SK-N-SH (cell line): ENCODE measurements around the gene TRNAU1AP. TPM values are rescaled to one million over a fixed set of nuclear protein-coding genes. Genes with fewer than 3 reads are reported as not detected.

ENCODE experiments used
- CTCF ChIA-PET: fragments of 300-600, 350-600 bp; formaldehyde crosslinking; extraction: SDS; loops from one replicate; lab custom pipeline; 2021; lab: Yijun Ruan, JAX
- POLR2A ChIA-PET: fragments of 350-600 bp; sonication (Branson Sonifier 250); formaldehyde crosslinking; extraction: SDS; loops from one replicate; lab custom pipeline; 2020; ENCODE audit warnings: antibody characterized with exemption, inconsistent platforms; lab: Yijun Ruan, JAX
- DNase-seq: peaks from one replicate; pipeline ENCODE4 v3.0.0; 2012
- H2AFZ ChIP-seq: fragments of 200-600 bp; sonication (generic); 2 replicates; pipeline ENCODE4 v1.8.1; 2016; ENCODE audit warnings: antibody characterized with exemption, mild to moderate bottlenecking, low read depth
- H3F3A ChIP-seq: fragments of 200-600 bp; sonication (generic); replicated peaks from 2 replicates; pipeline ENCODE3; 2016; ENCODE audit warnings: antibody characterized with exemption, mild to moderate bottlenecking; ENCODE audit not compliant: insufficient read depth
- H3K27ac ChIP-seq, 2 experiments: fragments of 200-500 bp in 1 of 2; fragments of 200-600 bp in 1 of 2; sonication (Bioruptor generic) in 1 of 2; sonication (generic), shearing (Covaris generic) in 1 of 2; 2 replicates each; pipeline versions ENCODE4 v1.5.1 to v1.6.1; 2014 to 2016; ENCODE audit warnings: low read depth in 2 of 2, inconsistent platforms in 1 of 2, low read length in 1 of 2, mild to moderate bottlenecking in 1 of 2, mixed read lengths in 1 of 2
- H3K27me3 ChIP-seq: fragments of 200-600 bp; sonication (generic), shearing (Covaris generic); 2 replicates; pipeline ENCODE4 v1.6.1; 2016; ENCODE audit warnings: mixed run types; ENCODE audit not compliant: insufficient read depth
- H3K36me3 ChIP-seq, 2 experiments: fragments of 200-500 bp in 1 of 2; fragments of 200-600 bp in 1 of 2; sonication (Bioruptor generic) in 1 of 2; sonication (generic) in 1 of 2; replicated peaks in 1 of 2; 2 replicates each; pipeline versions ENCODE3 to v1.5.1; 2014 to 2016; ENCODE audit warnings: low read length in 1 of 2, mild to moderate bottlenecking in 1 of 2; ENCODE audit not compliant: insufficient read depth in 2 of 2, control insufficient read depth in 1 of 2
- H3K4me1 ChIP-seq, 2 experiments: fragments of 200-500 bp in 1 of 2; fragments of 200-600 bp in 1 of 2; sonication (Bioruptor generic) in 1 of 2; sonication (generic), shearing (Covaris generic) in 1 of 2; 2 replicates each; pipeline versions ENCODE4 v1.5.1 to v1.6.1; 2014 to 2016; ENCODE audit warnings: low read depth in 1 of 2, low read length in 1 of 2, mixed run types in 1 of 2; ENCODE audit not compliant: insufficient read depth in 2 of 2, control insufficient read depth in 1 of 2
- H3K4me2 ChIP-seq: fragments of 200-600 bp; sonication (generic), shearing (Covaris generic); 2 replicates; pipeline ENCODE4 v1.6.1; 2017; ENCODE audit warnings: mixed run types
- H3K4me3 ChIP-seq, 2 experiments: fragments of 200-500 bp in 1 of 2; fragments of 200-600 bp in 1 of 2; sonication (Bioruptor generic) in 1 of 2; sonication (generic), shearing (Covaris generic) in 1 of 2; 2 replicates each; pipeline versions ENCODE4 v1.5.1 to v1.8.1; 2014 to 2016; ENCODE audit warnings: low read depth in 2 of 2, inconsistent platforms in 1 of 2, low read length in 1 of 2, mild to moderate bottlenecking in 1 of 2, mixed read lengths in 1 of 2, moderate library complexity in 1 of 2
- H3K79me2 ChIP-seq: fragments of 200-600 bp; sonication (generic); 2 replicates; pipeline ENCODE4 v1.8.1; 2017; ENCODE audit warnings: mild to moderate bottlenecking; ENCODE audit not compliant: insufficient read depth
- H3K9ac ChIP-seq: fragments of 200-600 bp; sonication (generic); 2 replicates; pipeline ENCODE4 v1.6.1; 2017; ENCODE audit warnings: mixed run types
- H3K9me2 ChIP-seq: fragments of 200-600 bp; sonication (generic); 2 replicates; pipeline ENCODE4 v1.6.1; 2017; ENCODE audit warnings: mixed run types
- H3K9me3 ChIP-seq: fragments of 200-600 bp; sonication (generic); 2 replicates; pipeline ENCODE4 v1.6.1; 2017; ENCODE audit warnings: mixed run types, mild to moderate bottlenecking, moderate library complexity
- H4K20me1 ChIP-seq: fragments of 200-600 bp; sonication (generic); 2 replicates; pipeline ENCODE4 v1.6.1; 2017; ENCODE audit warnings: mild to moderate bottlenecking, mixed run types; ENCODE audit not compliant: insufficient read depth
- CTCF ChIP-seq: fragments of 200-600 bp; sonication (generic); IDR thresholded peaks from 2 replicates; pipeline ENCODE4 v1.6.1; 2017; ENCODE audit warnings: antibody characterized with exemption, mild to moderate bottlenecking, moderate library complexity
- FOSL2 ChIP-seq: IDR thresholded peaks from 2 replicates; pipeline ENCODE4 v1.4.0; 2012; ENCODE audit warnings: low read depth, mild to moderate bottlenecking, moderate library complexity, borderline replicate concordance
- FOXJ3 ChIP-seq: sonication (generic); formaldehyde crosslinking; IDR thresholded peaks from 2 replicates; pipeline ENCODE4 v1.5.1; 2020; ENCODE audit warnings: mild to moderate bottlenecking, missing genetic modification reagents
- POLR2AphosphoS5 ChIP-seq: IDR thresholded peaks from 2 replicates; pipeline ENCODE4 v1.6.1; 2012; ENCODE audit warnings: low read depth, low read length
- RAD21 ChIP-seq: IDR thresholded peaks from 2 replicates; pipeline ENCODE4 v1.6.1; 2012; ENCODE audit warnings: mild to moderate bottlenecking, low read length
- REST ChIP-seq: IDR thresholded peaks from 2 replicates; pipeline ENCODE4 v1.6.1; 2012; ENCODE audit warnings: mild to moderate bottlenecking, low read depth, low read length, moderate library complexity
- TEAD4 ChIP-seq: IDR thresholded peaks from 2 replicates; pipeline ENCODE4 v1.4.0; 2012; ENCODE audit warnings: mild to moderate bottlenecking, borderline replicate concordance; ENCODE audit not compliant: insufficient read depth
- USF2 ChIP-seq: fragments of 150-350 bp; IDR thresholded peaks from 2 replicates; pipeline ENCODE4 v1.6.1; 2017; ENCODE audit warnings: antibody characterized with exemption, low read length, low read depth, borderline replicate concordance
- YY1 ChIP-seq: IDR thresholded peaks from 2 replicates; pipeline ENCODE4 v1.4.0; 2012; ENCODE audit warnings: low read depth, mild to moderate bottlenecking
- WGBS: methylation state at CpG from one replicate; pipeline ENCODE4 v1.1.6; 2017; ENCODE audit warnings: low lambda C conversion rate; 5-methylcytosine and 5-hydroxymethylcytosine counted together
- polyA plus RNA-seq, 3 experiments: library from polyadenylated mRNA; depleted of rRNA; stranded (reverse); fragments of >200 nt; gene quantifications; 2 replicates each; pipeline ENCODE4 v1.2.3, GENCODE V29; 2012
- TF ChIP-seq, protein P1 (sequence below): IDR thresholded peaks from 2 replicates; pipeline ENCODE4 v1.4.0; 2012; ENCODE audit warnings: low read depth, borderline replicate concordance

The TRNAU1AP gene
- polyA plus RNA-seq, 1 of the 3 experiments (the other 2 are of a cell fraction): 25.8 TPM

GRCh38 chr1:28580722-28581530 lies 28.0 kb downstream of the TRNAU1AP start:
- Histone ChIP-seq H3K36me3 (peaks cover 27 to 45% of the 10 kb centered on the region in 2 experiments), H3K4me3 (peak overlapping the region; percentile 77 to 100), H3K9me2 (no peaks in the 10 kb centered on the region), H3K27me3 (no peaks in the 10 kb centered on the region), H3K9ac (peak overlapping the region; percentile 95), H3K4me2 (peak overlapping the region; percentile 100), H3K79me2 (peaks cover 30% of the 10 kb centered on the region), H4K20me1 (peaks cover 31% of the 10 kb centered on the region), H3K4me1 (peaks cover 11 to 13% of the 10 kb centered on the region in 2 experiments; a peak in 3 of 4 replicates), H3K9me3 (no peaks in the 10 kb centered on the region)
- POLR2A ChIA-PET: interaction anchor here (0.5 to 3.6 kb wide), 48 partner anchors 10 to 601 kb away, joined by 3 to 59 read pairs (median 4); partner anchors contain the start of genes ATP5IF1, GMEB1, MED18 and PHACTR4
- WGBS: under 1% methylated on average over 19 of the region's 26 CpGs
- DNase-seq: peak; percentile 73
- CTCF ChIA-PET: interaction anchor here (0.6 to 2.4 kb wide), 21 partner anchors 10 to 723 kb away, joined by 3 to 24 read pairs (median 4); no protein-coding TSS in a partner anchor
- peak; percentile 41 for TF ChIP-seq RAD21
- TF ChIP-seq USF2: no peak
- peak; percentile 42 for TF ChIP-seq CTCF
- TF ChIP-seq, all 33 proteins: peak for 2
- no peak overlapping the region for H2AFZ ChIP-seq
- H3F3A ChIP-seq: peaks cover 47% of the 10 kb centered on the region
- H3K27ac ChIP-seq: peak overlapping the region; percentile 65 to 75; a peak in 3 of 4 replicates

- CTCF ChIA-PET: interaction anchor here (0.6 to 2.4 kb wide), 20 partner anchors 9 to 724 kb away, joined by 3 to 24 read pairs (median 4); no protein-coding TSS in a partner anchor
- Histone ChIP-seq H2AFZ (peak overlapping the region; percentile 100), H3K79me2 (peaks cover 30% of the 10 kb centered on the region), H3F3A (peaks cover 47% of the 10 kb centered on the region), H3K9ac (peak overlapping the region; percentile 95), H4K20me1 (peaks cover 31% of the 10 kb centered on the region), H3K27me3 (no peaks in the 10 kb centered on the region), H3K27ac (peak overlapping the region; percentile 69 to 75), H3K4me3 (peak overlapping the region; percentile 77 to 100), H3K9me2 (no peaks in the 10 kb centered on the region), H3K4me1 (peaks cover 11 to 13% of the 10 kb centered on the region in 2 experiments; a peak in 3 of 4 replicates), H3K9me3 (no peaks in the 10 kb centered on the region), H3K4me2 (peak overlapping the region; percentile 100), H3K36me3 (peaks cover 27 to 42% of the 10 kb centered on the region in 2 experiments)
- 2% methylated on average over 48 of the region's 75 CpGs for WGBS
- POLR2A ChIA-PET: interaction anchor here (0.5 to 3.6 kb wide), 52 partner anchors 9 to 600 kb away, joined by 3 to 59 read pairs (median 4); partner anchors contain the start of genes ATP5IF1, GMEB1, MED18 and PHACTR4
- peak; percentile 98 for DNase-seq
- peak; percentile 12; the same call in 1 of the 2 replicates for TF ChIP-seq FOSL2
- no peak for TF ChIP-seq CTCF
- TF ChIP-seq, protein P1, sequence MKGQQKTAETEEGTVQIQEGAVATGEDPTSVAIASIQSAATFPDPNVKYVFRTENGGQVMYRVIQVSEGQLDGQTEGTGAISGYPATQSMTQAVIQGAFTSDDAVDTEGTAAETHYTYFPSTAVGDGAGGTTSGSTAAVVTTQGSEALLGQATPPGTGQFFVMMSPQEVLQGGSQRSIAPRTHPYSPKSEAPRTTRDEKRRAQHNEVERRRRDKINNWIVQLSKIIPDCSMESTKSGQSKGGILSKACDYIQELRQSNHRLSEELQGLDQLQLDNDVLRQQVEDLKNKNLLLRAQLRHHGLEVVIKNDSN: peak; percentile 43; the same call in 1 of the 2 replicates
- peak; percentile 76 for TF ChIP-seq YY1
- TF ChIP-seq POLR2AphosphoS5: peak; percentile 100
- TF ChIP-seq TEAD4: no peak
- peak; percentile 80; the same call in 1 of the 2 replicates for TF ChIP-seq REST
- TF ChIP-seq FOXJ3 (CRISPR knock-in tag): no peak
These were observed 28.8 kb downstream of the TRNAU1AP start for GRCh38 chr1:28581531-28582247.
